ENCODE measurements around the gene RIMBP3C. TPM values are rescaled to one million over a fixed set of nuclear protein-coding genes. Genes with fewer than 3 reads are reported as not detected.
"Not testable (repeated sequence)": the region's sequence is repeated elsewhere in the genome, so short reads cannot be mapped to it uniquely, and the experiment has no call there.

The RIMBP3C gene
- total and polyA plus RNA-seq, 3 donors from 2014 or later = 14.4 to 20.8 (median 17.5) TPM

DNA sequence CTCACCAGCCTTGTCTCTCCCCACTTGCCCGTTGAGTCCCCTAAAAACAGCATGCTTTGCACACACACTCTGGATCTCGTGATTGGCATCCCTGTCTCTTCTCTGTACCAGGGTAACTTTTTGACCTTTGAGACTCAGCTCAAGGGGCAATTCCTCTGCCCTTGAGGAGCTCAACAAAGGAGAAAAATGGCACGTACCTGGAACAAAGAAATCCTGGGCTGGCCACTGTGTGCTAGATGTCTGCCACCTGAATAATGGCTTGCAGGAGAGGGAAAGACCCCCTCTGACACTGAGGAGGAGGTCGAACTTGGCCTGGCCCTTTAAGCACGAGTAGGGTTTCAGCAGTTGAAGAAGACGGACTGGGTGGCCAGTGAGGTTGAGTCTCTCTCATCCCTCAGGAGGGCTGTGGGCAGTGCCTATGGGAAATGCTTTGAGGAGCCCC is 22.1 kb upstream of the RIMBP3C start:
- intact Hi-C loops (cut with DNase I; ENCODE audit: low total_unique reads) = no loop called here
- DNase-seq = no peak
- Histone ChIP-seq H3K4me1 (peaks cover 28% of the 10 kb centered on the region), H3K9me3 (no peaks in the 10 kb centered on the region), H3K36me3 (ENCODE audit: low read depth, missing control alignments) (no peaks in the 10 kb centered on the region), H3K27me3 (no peaks in the 10 kb centered on the region), H3K27ac (no peak overlapping the region), H3K4me3 (no peak overlapping the region)
- TF ChIP-seq, protein P1, sequence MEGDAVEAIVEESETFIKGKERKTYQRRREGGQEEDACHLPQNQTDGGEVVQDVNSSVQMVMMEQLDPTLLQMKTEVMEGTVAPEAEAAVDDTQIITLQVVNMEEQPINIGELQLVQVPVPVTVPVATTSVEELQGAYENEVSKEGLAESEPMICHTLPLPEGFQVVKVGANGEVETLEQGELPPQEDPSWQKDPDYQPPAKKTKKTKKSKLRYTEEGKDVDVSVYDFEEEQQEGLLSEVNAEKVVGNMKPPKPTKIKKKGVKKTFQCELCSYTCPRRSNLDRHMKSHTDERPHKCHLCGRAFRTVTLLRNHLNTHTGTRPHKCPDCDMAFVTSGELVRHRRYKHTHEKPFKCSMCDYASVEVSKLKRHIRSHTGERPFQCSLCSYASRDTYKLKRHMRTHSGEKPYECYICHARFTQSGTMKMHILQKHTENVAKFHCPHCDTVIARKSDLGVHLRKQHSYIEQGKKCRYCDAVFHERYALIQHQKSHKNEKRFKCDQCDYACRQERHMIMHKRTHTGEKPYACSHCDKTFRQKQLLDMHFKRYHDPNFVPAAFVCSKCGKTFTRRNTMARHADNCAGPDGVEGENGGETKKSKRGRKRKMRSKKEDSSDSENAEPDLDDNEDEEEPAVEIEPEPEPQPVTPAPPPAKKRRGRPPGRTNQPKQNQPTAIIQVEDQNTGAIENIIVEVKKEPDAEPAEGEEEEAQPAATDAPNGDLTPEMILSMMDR (IDR thresholded peaks at IDR 0.05) = no peak
- TF ChIP-seq POLR2A (IDR thresholded peaks at IDR 0.05) = no peak
- WGBS, 2 donors = 63 to 67% methylated on average over 6 of the region's 6 CpGs

DNA sequence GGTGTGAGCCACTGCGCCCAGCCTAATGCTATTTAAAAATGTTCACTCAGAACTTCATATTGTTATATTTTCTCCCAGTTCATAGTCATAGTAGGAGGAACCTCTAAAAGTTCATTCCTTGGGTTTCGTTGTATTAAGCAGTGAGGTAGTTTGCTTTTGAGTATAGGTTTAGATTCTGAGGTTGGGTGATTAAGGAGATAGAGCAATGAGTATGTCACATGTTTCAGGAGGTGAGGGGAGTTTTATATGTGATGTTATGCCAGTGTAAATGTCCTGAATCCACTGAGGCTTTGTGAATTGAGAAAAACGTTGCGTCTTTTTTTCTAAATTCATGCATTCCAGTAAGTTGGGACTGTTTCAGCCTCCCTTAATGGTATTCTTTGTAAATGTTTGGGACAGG is 20.4 kb upstream of the RIMBP3C start:
- Histone ChIP-seq H3K36me3 (ENCODE audit: low read depth, missing control alignments) (no peaks in the 10 kb centered on the region), H3K27ac (no peak overlapping the region), H3K4me1 (peaks cover 24% of the 10 kb centered on the region), H3K9me3 (no peaks in the 10 kb centered on the region), H3K4me3 (no peak overlapping the region), H3K27me3 (no peaks in the 10 kb centered on the region)
- intact Hi-C loops (cut with DNase I; ENCODE audit: low total_unique reads) = no loop called here
- DNase-seq = no peak
- 87 to 90% methylated on average over 4 of the region's 4 CpGs for WGBS, 2 donors
- TF ChIP-seq POLR2A (IDR thresholded peaks at IDR 0.05) = no peak
- TF ChIP-seq, protein P1 (IDR thresholded peaks at IDR 0.05) = no peak

DNA sequence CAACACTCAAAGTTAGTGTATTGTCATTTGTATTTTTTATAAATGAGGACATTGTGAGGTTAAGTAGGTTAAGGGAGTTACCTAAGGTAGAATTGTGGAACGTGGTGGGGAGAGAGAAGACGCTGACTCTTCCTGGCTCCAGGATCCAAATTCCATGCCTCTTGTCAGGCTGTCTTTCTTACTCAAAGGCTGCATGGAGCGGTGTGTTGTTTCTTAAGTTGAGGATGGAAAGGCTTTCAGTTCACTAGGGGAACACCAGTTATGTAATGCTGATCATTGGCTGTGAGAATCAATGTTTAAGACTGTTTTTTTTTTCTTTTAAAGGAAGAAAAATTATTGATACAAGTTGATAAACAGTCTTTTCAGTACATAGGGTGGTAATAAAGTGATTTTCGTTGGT is 19.1 kb upstream of the RIMBP3C start:
- TF ChIP-seq POLR2A (IDR thresholded peaks at IDR 0.05) = no peak
- TF ChIP-seq, protein P1 (IDR thresholded peaks at IDR 0.05) = no peak
- 52 to 54% methylated on average over 4 of the region's 4 CpGs for WGBS, 2 donors

DNA sequence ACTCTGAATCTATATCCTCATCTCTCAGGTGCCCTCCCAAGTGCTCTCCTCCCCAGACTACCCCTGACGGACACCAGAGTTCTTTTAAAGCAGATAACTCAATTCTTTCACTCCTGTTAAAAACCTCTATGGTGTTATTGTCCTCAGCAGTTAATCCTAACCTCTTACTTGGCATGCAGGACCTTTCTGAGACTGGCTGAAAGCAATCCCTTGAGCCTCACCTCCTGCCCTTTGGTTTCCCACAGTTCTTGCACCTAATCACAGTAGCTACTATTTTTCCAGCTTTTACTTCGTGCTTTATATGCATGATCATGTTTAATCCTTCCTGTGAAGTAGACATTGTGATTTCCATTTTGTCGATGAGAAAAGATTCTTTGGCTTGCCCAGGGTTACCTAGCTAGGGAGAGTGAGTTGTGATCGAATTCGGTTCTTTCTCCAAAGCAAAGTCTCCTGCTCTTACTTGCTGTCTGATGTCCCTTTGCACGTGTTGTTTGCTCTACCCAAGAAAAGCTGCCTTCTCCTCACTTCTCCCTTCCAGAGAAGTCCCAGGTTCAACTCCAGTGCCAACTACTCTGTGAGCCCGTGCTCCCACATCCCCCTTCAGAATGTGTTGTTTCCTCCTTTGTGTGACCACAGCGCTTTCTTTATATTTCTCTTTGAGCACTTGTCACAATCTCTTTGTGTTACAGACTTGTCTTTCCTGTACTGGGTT is 18.4 kb upstream of the RIMBP3C start:
- Histone ChIP-seq H3K36me3 (ENCODE audit: low read depth, missing control alignments) (no peaks in the 10 kb centered on the region), H3K4me3 (no peak overlapping the region), H3K4me1 (peaks cover 24% of the 10 kb centered on the region), H3K27me3 (no peaks in the 10 kb centered on the region), H3K9me3 (no peaks in the 10 kb centered on the region), H3K27ac (peak overlapping the region in 1 of 2 donors; percentile 19)
- intact Hi-C loops (cut with DNase I; ENCODE audit: low total_unique reads) = no loop called here
- 43 to 48% methylated on average over 8 of the region's 8 CpGs for WGBS, 2 donors
- DNase-seq = no peak
- TF ChIP-seq, protein P1 (IDR thresholded peaks at IDR 0.05) = no peak
- no peak for TF ChIP-seq POLR2A (IDR thresholded peaks at IDR 0.05)

More for the DNA sequence above, 19.1 kb upstream of the RIMBP3C start:
- H3K4me3 ChIP-seq = no peak overlapping the region
- no peaks in the 10 kb centered on the region for H3K9me3 ChIP-seq
- no peaks in the 10 kb centered on the region for H3K27me3 ChIP-seq
- peaks cover 24% of the 10 kb centered on the region for H3K4me1 ChIP-seq
- intact Hi-C loops (cut with DNase I; ENCODE audit: low total_unique reads) = no loop called here
- peak overlapping the region in 1 of 2 donors; percentile 19 for H3K27ac ChIP-seq
- no peak for DNase-seq
- H3K36me3 ChIP-seq (ENCODE audit: low read depth, missing control alignments) = no peaks in the 10 kb centered on the region

DNA sequence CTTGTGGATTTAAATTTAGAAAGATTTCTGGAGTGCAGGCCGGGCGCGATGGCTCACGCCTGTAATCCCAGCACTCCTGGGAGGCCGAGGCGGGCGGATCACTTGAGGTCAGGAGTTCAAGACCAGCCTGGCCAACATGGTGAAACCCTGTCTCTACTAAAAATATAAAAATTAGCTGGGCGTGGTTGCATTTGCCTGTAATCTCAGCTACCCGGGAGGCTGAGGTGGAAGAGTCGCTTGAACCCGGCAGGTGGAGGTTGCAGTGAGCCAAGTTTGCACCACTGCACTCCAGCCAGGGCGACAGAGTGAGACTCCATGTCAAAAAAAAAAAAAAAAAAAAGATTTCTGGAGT is 17.8 kb upstream of the RIMBP3C start:
- WGBS, 2 donors = 22 to 27% methylated on average over 12 of the region's 12 CpGs
- H3K27me3 ChIP-seq; DNase-seq; intact Hi-C loops (cut with DNase I; ENCODE audit: low total_unique reads); H3K36me3 ChIP-seq (ENCODE audit: low read depth, missing control alignments); H3K9me3 ChIP-seq: not testable (repeated sequence)
- peaks cover 24% of the 10 kb centered on the region for H3K4me1 ChIP-seq
- peak overlapping the region in 1 of 2 donors; percentile 96 for H3K27ac ChIP-seq
- peak overlapping the region in 1 of 2 donors; percentile 93 for H3K4me3 ChIP-seq
